ENCODE measurements around the gene LRRC46. TPM values are rescaled to one million over a fixed set of nuclear protein-coding genes. Genes with fewer than 3 reads are reported as not detected.
A peak's percentile ranks its signal among the peaks of the same experiment; 100 is the strongest.

Gene LRRC46
- total RNA-seq, 6 experiments from 2014 or later: 0.41 to 1.1 (median 0.83) TPM

DNA sequence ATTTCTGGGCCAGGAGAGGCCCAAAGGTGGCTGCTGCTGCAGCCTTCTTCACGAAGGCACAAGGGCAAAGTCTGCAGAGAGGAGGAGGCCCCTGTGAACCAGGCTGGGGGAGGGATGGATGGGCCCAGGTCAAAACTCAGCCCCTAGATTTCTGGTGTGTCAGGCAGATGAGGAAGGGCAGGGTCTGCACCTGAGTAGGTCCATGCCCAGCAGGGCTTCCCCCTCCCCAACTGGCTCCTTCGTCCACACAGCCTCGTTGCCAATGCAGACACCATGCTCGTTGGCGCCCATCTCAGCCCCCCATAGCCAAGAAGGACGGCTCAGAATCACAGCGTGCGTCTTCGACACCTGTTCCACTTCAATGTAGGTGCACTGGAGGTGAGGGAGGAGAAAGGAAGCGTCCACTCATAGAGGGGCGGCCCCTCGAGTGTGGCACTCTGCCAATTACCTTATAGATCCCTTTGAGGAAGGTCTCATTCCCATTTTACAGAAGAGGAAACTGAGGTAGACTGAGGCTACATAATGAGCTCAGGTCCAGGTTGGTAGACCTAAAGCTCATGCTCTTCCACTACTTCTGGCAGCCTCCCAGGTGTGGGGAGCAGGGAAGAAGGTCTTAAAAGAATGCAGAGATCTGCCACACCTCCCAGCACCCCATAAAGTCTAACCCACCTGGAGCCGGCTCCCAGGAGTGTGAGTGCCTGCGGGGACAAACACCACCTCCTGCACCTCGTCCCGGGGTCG, 8.7 kb downstream of the LRRC46 start:
- Mint-ChIP-seq H3K4me3 (peak overlapping the region; percentile 97), H3K36me3 (ENCODE audit: low read depth) (peaks cover 7% of the 10 kb centered on the region; the same call in 1 of the 2 replicates), H3K27me3 (ENCODE audit: insufficient read depth) (no peaks in the 10 kb centered on the region; the same call in 1 of the 2 replicates), H3K4me1 (ENCODE audit: low read depth) (peaks cover 56% of the 10 kb centered on the region), H3K9me3 (no peaks in the 10 kb centered on the region), H3K27ac (peak overlapping the region; percentile 79)
- no peak for DNase-seq
- TF ChIP-seq, protein P1, sequence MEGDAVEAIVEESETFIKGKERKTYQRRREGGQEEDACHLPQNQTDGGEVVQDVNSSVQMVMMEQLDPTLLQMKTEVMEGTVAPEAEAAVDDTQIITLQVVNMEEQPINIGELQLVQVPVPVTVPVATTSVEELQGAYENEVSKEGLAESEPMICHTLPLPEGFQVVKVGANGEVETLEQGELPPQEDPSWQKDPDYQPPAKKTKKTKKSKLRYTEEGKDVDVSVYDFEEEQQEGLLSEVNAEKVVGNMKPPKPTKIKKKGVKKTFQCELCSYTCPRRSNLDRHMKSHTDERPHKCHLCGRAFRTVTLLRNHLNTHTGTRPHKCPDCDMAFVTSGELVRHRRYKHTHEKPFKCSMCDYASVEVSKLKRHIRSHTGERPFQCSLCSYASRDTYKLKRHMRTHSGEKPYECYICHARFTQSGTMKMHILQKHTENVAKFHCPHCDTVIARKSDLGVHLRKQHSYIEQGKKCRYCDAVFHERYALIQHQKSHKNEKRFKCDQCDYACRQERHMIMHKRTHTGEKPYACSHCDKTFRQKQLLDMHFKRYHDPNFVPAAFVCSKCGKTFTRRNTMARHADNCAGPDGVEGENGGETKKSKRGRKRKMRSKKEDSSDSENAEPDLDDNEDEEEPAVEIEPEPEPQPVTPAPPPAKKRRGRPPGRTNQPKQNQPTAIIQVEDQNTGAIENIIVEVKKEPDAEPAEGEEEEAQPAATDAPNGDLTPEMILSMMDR (IDR thresholded peaks at IDR 0.05): no peak

DNA sequence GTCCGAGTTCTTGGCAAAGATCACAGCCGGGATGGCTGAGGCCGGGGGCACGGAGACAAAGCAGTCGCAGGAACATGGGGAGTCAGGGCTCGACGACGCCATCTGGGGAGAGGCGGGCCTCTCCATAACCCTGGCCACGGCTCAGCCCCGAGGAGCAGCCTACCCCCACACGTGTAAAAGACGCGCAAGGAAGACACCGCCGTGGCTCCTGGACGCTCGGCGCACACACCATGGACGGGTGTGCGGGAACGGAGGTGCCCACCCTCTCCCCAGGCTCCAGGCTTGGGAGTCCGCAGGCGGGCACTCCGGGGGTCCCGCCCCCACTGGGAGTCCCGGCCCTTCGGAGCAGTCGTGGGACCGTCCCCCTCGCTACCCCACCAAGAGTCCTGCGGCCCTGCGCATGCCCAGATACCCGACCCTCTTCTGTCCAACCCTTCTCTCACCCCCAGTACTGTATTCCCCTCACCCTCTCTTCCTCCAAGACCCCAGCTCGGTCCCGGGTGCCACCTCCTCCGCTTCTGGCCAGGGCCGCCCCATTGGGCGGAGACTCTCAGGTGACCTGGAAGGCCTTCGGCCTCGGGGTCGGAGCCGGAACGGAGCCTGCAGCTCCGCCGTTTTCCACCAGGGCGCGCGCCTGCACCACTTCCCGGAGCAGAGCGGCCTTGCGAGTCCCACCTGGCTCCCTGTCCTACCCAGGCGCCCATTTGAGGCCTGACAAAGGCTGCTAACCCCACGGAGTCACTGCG, 9.4 kb downstream of the LRRC46 start, which contains the start of gene SCRN2:
Gene SCRN2 (minus strand): TSS at position 532 of the 746 bp plus-strand sequence. CDS start 430 bp downstream, at position 102.
- H3K4me3 Mint-ChIP-seq: peak within 1 kb of the TSS; percentile 97
- peak; percentile 69 for DNase-seq
- peaks cover 2% of the 10 kb centered on the region; the same call in 1 of the 2 replicates for H3K36me3 Mint-ChIP-seq (ENCODE audit: low read depth)
- H3K27ac Mint-ChIP-seq: peak within 1 kb of the TSS; percentile 79
- H3K27me3 Mint-ChIP-seq (ENCODE audit: insufficient read depth): no peaks in the 10 kb centered on the region; the same call in 1 of the 2 replicates
- H3K4me1 Mint-ChIP-seq (ENCODE audit: low read depth): peaks cover 56% of the 10 kb centered on the region
- H3K9me3 Mint-ChIP-seq: no peaks in the 10 kb centered on the region
- TF ChIP-seq, protein P1 (IDR thresholded peaks at IDR 0.05): peak; percentile 95

DNA sequence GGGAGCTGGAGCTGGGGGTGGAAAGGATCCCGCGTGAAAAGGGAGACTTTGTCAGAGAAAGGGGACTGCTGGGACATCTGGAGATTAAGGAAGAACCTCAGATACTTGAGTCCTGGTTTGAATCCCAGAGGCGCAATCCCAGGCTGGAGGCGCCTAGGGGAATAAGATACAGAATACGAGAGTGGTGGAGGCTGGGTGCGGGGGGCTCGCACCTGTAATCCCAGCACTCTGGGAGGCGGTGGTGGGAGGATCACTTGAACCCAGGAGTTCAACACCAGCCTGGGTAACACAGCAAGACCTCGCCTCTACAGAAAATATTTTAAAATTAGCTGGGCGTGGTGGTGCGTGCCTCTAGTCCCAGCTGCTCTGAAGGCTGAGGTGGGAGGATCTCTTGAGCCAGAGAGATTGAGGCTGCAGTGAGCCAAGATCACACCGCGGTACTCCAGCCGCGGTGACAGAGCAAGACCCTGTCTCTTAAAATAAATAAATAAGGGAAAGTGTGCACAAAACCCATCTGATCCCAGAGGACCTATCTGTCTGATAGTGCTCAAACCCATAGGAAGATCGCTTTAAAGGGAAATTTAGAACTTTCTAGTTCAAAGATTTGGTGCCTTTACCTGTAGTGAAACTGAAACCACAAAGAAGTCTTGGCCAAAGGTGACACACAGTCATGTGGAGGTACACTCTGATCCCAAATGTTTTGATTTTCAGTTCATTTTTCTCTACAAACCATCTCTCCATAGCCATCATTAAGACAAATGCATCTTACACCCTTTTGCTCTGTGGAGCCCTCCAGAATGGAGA, 10.2 kb downstream of the LRRC46 start:
- H3K36me3 Mint-ChIP-seq (ENCODE audit: low read depth): no peaks in the 10 kb centered on the region
- no peak for DNase-seq
- no peaks in the 10 kb centered on the region; the same call in 1 of the 2 replicates for H3K27me3 Mint-ChIP-seq (ENCODE audit: insufficient read depth)
- peak overlapping the region; percentile 97 for H3K4me3 Mint-ChIP-seq
- TF ChIP-seq, protein P1 (IDR thresholded peaks at IDR 0.05): peak; percentile 43
- peak overlapping the region; percentile 79 for H3K27ac Mint-ChIP-seq
- peaks cover 56% of the 10 kb centered on the region for H3K4me1 Mint-ChIP-seq (ENCODE audit: low read depth)
- no peaks in the 10 kb centered on the region for H3K9me3 Mint-ChIP-seq

DNA sequence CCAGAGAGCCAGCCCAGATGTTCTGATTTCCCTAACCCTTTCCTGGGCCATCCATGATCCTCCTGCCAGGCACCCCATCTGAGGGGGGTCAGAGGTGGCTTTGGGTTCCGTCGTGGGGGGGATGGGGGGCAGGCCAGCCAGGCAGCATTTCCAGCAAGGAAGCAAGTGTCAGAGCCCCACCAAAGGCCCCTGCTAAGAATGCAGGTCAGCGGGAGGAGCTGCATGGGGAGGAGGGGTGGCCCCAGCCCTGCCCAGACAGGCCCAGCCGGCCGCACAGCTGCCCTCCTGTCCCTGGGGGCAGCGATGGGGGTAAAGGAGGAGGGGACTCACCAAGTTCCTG, 11.9 kb downstream of the LRRC46 start:
- H3K27ac Mint-ChIP-seq: no peak overlapping the region; the same call in 1 of the 2 replicates
- no peak for DNase-seq
- H3K36me3 Mint-ChIP-seq (ENCODE audit: low read depth): no peaks in the 10 kb centered on the region
- TF ChIP-seq, protein P1 (IDR thresholded peaks at IDR 0.05): no peak; the same call in none of the 2 replicates
- peaks cover 3% of the 10 kb centered on the region for H3K27me3 Mint-ChIP-seq (ENCODE audit: insufficient read depth)
- no peak overlapping the region for H3K4me3 Mint-ChIP-seq
- peaks cover 43% of the 10 kb centered on the region for H3K4me1 Mint-ChIP-seq (ENCODE audit: low read depth)
- H3K9me3 Mint-ChIP-seq: no peaks in the 10 kb centered on the region

DNA sequence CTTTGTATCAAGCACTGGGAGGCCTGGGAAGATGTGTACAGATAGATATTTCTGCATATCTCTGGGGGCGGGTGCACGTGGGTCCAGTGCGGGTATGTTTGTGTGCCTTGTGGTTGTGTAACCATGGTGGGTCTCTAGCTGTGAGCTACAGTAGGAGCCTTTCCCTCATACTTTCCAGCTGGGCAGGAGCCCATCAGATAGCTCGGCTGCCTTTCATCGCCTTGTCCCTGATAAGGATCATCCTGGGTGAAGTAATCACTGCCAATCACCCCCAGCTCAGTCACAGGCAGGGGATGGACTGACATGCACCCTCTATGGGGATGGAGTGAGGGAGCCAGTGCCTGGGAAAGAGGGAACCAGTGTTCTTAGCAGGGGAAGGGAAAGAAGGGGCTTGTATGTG, 12.8 kb downstream of the LRRC46 start:
- DNase-seq: peak; percentile 8
- TF ChIP-seq, protein P1 (IDR thresholded peaks at IDR 0.05): no peak
- Mint-ChIP-seq H3K27me3 (ENCODE audit: insufficient read depth) (peaks cover 3% of the 10 kb centered on the region), H3K4me1 (ENCODE audit: low read depth) (peaks cover 43% of the 10 kb centered on the region), H3K27ac (no peak overlapping the region), H3K9me3 (no peaks in the 10 kb centered on the region), H3K4me3 (no peak overlapping the region), H3K36me3 (ENCODE audit: low read depth) (no peaks in the 10 kb centered on the region)

Data from HFFc6 (cell line).